ACC112 (cell line): Measurements from ENCODE around the gene HSPA5.
A peak's percentile ranks its signal among the peaks of the same experiment; 100 is the strongest.
"Not testable (repeated sequence)": the region's sequence is repeated elsewhere in the genome, so short reads cannot be mapped to it uniquely, and the experiment has no call there.

Experiments used
- H2AFZ ChIP-seq: fragments of 200-600 bp; sonication (generic); one replicate; pipeline ENCODE4 v1.6.0; 2017; ENCODE audit warnings: antibody characterized with exemption, low read length; ENCODE audit not compliant: unreplicated experiment
- H3K27ac ChIP-seq: fragments of 200-600 bp; sonication (generic); 2 replicates; pipeline ENCODE4 v1.5.1; 2014; ENCODE audit warnings: low read depth, mild to moderate bottlenecking, antibody characterized with exemption, low read length, moderate library complexity
- H3K27me3 ChIP-seq: fragments of 200-600 bp; sonication (generic); 2 replicates; pipeline ENCODE4 v1.6.1; 2014; ENCODE audit warnings: mild to moderate bottlenecking, antibody characterized with exemption, low read length, moderate library complexity, mixed read lengths; ENCODE audit not compliant: insufficient read depth
- H3K36me3 ChIP-seq: fragments of 200-600 bp; sonication (generic); 2 replicates; pipeline ENCODE4 v1.6.1; 2016; ENCODE audit warnings: mild to moderate bottlenecking, antibody characterized with exemption, low read length, moderate library complexity, mixed read lengths; ENCODE audit not compliant: insufficient read depth
- H3K4me1 ChIP-seq: fragments of 200-600 bp; sonication (generic); one replicate; pipeline ENCODE4 v1.6.1; 2016; ENCODE audit warnings: low read length, mixed read lengths; ENCODE audit not compliant: insufficient read depth, unreplicated experiment, control insufficient read depth
- H3K4me3 ChIP-seq: fragments of 200-600 bp; sonication (generic); 2 replicates; pipeline ENCODE4 v1.5.1; 2014; ENCODE audit warnings: mild to moderate bottlenecking, low read depth, low read length
- H3K79me2 ChIP-seq: fragments of 200-600 bp; sonication (generic); one replicate; pipeline ENCODE4 v1.6.0; 2016; ENCODE audit warnings: low read length; ENCODE audit not compliant: control insufficient read depth, unreplicated experiment, insufficient read depth

Gene HSPA5

GRCh38 chr9:125227761-125228160 lies 13.4 kb downstream of the HSPA5 start:
- H3K27me3 ChIP-seq = no peaks in the 10 kb centered on the region
- no peak overlapping the region for H3K4me3 ChIP-seq
- no peaks in the 10 kb centered on the region for H3K4me1 ChIP-seq
- H3K27ac ChIP-seq = no peak overlapping the region
- no peaks in the 10 kb centered on the region for H3K79me2 ChIP-seq
- H3K36me3 ChIP-seq = peaks cover 5% of the 10 kb centered on the region; the same call in 1 of the 2 replicates
- H2AFZ ChIP-seq = no peak overlapping the region

GRCh38 chr9:125224858-125225257 lies 16.3 kb downstream of the HSPA5 start:
- H2AFZ ChIP-seq, H3K27me3 ChIP-seq: not testable (repeated sequence)

DNA sequence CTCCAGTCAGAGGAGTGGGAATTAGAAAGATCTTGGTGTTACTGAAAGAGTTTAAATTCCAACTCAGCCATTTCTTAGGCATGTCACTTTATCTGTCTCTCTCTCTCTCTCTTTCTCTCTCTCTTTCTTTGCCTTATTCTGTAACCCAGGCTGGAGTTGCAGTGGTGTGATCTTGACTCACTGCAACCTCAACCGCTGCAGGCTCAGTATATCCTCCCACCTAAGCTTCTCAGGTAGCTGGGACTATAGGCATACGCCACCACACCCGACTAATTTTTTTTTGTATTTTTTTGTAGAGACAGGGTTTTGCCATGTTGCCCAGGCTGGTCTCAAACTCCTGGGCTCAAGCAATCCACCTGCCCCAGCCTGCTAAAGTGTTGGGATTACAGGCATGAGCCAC lies 22.5 kb downstream of the HSPA5 start:
- Histone ChIP-seq H3K79me2 (no peaks in the 10 kb centered on the region), H3K27me3 (no peaks in the 10 kb centered on the region), H3K4me1 (no peaks in the 10 kb centered on the region), H3K27ac (no peak overlapping the region), H2AFZ (no peak overlapping the region), H3K4me3 (no peak overlapping the region), H3K36me3 (no peaks in the 10 kb centered on the region; the same call in 1 of the 2 replicates)

More at GRCh38 chr9:125224858-125225257, 16.3 kb downstream of the HSPA5 start:
- not testable (repeated sequence) for H3K27ac ChIP-seq, H3K4me1 ChIP-seq, H3K4me3 ChIP-seq, H3K36me3 ChIP-seq, H3K79me2 ChIP-seq

- no peaks in the 10 kb centered on the region for H3K27me3 ChIP-seq
- H2AFZ ChIP-seq = no peak overlapping the region
- no peak overlapping the region for H3K4me3 ChIP-seq
- H3K27ac ChIP-seq = no peak overlapping the region
- H3K36me3 ChIP-seq = no peaks in the 10 kb centered on the region
- no peaks in the 10 kb centered on the region for H3K4me1 ChIP-seq
- H3K79me2 ChIP-seq = no peaks in the 10 kb centered on the region
Measured at GRCh38 chr9:125214186-125214585, 27.0 kb downstream of the HSPA5 start.

GRCh38 chr9:125204477-125204876 lies 36.7 kb downstream of the HSPA5 start:
- Histone ChIP-seq H3K79me2 (peaks cover 6% of the 10 kb centered on the region), H3K36me3 (peaks cover 8% of the 10 kb centered on the region)

GRCh38 chr9:125202846-125203618 lies 38.1 kb downstream of the HSPA5 start:
- Histone ChIP-seq H3K4me1 (no peaks in the 10 kb centered on the region), H3K4me3 (no peak overlapping the region), H3K36me3 (peaks cover 8% of the 10 kb centered on the region), H3K79me2 (peaks cover 6% of the 10 kb centered on the region), H3K27ac (no peak overlapping the region), H2AFZ (no peak overlapping the region), H3K27me3 (no peaks in the 10 kb centered on the region)

More at GRCh38 chr9:125204477-125204876, 36.7 kb downstream of the HSPA5 start:
- Histone ChIP-seq H3K27me3 (no peaks in the 10 kb centered on the region), H3K27ac (no peak overlapping the region), H2AFZ (no peak overlapping the region), H3K4me1 (no peaks in the 10 kb centered on the region), H3K4me3 (no peak overlapping the region)

DNA sequence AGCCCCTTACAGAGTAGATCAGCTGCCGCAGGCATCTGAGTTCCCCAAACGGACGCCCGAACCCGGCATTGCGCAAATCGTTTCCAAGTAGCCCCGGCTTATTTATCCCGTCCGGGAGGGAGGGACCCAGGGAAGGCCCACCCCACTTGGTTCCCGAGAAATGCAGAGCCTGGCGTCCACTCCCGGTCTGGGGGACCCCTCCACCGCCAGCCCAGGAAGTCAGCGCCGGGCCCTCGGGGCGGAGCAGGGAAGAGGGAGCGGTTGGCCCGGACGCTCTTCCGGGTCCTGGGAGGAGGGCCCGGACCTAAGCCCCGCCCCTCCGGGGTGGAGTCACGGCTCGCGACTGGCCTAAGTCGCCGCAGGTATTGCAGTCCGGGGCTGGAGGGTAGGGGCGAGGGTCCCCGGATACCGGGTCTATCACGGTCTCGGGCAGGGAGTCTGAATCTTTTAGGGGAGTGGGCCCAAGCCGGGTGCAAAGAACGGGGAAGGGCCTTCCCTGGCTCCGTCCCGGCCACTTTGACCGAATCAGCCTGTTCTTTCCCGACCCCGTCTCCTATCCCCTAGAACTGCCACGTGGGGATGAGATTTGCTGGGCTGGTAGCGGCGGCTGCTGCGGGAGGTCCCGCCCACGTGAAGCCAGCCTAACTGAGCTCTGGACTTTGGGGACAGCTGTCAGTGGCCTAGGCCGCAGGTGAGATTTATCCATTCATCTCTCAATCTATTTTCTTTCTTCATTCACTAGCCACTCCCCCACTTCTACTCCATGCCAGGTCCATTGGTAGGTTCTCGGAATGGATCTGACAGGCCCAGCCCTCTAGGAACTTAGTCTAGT lies 40.7 kb downstream of the HSPA5 start, which contains the start of gene RABEPK:
RABEPK (plus strand) TSS at position 327 of the 832 bp plus-strand sequence. CDS start 2,472 bp downstream, outside the sequence.
- H3K4me3 ChIP-seq = peak within 1 kb of the TSS; percentile 83
- peak within 1 kb of the TSS; percentile 80 for H3K27ac ChIP-seq
- H3K79me2 ChIP-seq = peaks cover 6% of the 10 kb centered on the region
- no peaks in the 10 kb centered on the region for H3K27me3 ChIP-seq
- peak within 1 kb of the TSS; percentile 89 for H2AFZ ChIP-seq
- H3K36me3 ChIP-seq = peaks cover 8% of the 10 kb centered on the region; the same call in 1 of the 2 replicates
- H3K4me1 ChIP-seq = no peaks in the 10 kb centered on the region

DNA sequence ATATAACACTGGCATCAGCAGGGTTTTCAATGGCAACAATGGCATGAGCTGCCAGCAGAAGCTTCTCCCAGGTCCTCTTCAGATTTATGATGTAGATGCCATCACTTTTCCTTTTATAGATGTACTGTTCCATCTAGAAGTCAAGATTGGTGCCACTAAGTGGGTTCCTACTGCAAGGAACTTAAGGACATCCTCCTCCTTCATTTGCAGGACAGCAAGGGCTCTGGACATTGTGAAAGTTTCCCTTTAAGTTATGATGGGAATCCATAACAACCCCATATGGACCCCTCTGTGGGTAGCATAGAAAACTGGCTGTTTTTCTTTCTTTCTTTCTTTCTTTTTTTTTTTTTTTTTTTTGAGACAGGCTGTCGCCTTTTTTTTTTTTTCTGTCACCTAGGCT lies 45.6 kb downstream of the HSPA5 start:
- not testable (repeated sequence) for H3K4me3 ChIP-seq, H3K27me3 ChIP-seq, H2AFZ ChIP-seq, H3K36me3 ChIP-seq, H3K27ac ChIP-seq, H3K4me1 ChIP-seq, H3K79me2 ChIP-seq

DNA sequence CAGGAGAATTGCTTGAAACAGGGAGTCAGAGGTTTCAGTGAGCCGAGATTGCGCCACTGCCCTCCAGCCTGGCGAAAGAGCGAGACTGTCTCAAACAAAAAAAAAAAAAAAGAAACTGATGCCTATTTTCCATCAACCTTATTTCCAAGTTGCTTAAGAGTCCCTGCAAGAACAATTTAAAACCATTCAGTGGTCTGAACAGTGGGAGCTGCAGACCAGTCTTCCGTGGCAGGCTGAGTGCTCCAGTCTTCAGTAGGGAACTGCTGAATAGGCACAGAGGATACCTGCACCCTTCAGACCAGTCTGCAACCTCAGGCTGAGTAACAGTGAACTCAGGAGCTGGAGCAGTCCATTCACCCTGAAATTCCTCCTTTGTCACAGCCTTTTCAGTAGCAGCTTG lies 46.7 kb downstream of the HSPA5 start:
- not testable (repeated sequence) for H2AFZ ChIP-seq, H3K27me3 ChIP-seq, H3K36me3 ChIP-seq, H3K27ac ChIP-seq, H3K4me3 ChIP-seq, H3K4me1 ChIP-seq, H3K79me2 ChIP-seq

GRCh38 chr9:125190361-125190801 lies 50.8 kb downstream of the HSPA5 start:
- Histone ChIP-seq H2AFZ (peak overlapping the region; percentile 97), H3K79me2 (peaks cover 40% of the 10 kb centered on the region), H3K36me3 (no peaks in the 10 kb centered on the region), H3K4me1 (peaks cover 16% of the 10 kb centered on the region), H3K4me3 (peak overlapping the region; percentile 90), H3K27ac (peak overlapping the region; percentile 67; the same call in 1 of the 2 replicates), H3K27me3 (no peaks in the 10 kb centered on the region)
